Measurements from ENCODE around the gene KLF11. TPM values are rescaled to one million over a fixed set of nuclear protein-coding genes. Genes with fewer than 3 reads are reported as not detected.

Gene KLF11
- total and polyA plus RNA-seq, 2 donors (not counting 3 experiments of a cell fraction or from before 2014, with no cell fraction given) = 10.5 to 11.3 TPM

DNA sequence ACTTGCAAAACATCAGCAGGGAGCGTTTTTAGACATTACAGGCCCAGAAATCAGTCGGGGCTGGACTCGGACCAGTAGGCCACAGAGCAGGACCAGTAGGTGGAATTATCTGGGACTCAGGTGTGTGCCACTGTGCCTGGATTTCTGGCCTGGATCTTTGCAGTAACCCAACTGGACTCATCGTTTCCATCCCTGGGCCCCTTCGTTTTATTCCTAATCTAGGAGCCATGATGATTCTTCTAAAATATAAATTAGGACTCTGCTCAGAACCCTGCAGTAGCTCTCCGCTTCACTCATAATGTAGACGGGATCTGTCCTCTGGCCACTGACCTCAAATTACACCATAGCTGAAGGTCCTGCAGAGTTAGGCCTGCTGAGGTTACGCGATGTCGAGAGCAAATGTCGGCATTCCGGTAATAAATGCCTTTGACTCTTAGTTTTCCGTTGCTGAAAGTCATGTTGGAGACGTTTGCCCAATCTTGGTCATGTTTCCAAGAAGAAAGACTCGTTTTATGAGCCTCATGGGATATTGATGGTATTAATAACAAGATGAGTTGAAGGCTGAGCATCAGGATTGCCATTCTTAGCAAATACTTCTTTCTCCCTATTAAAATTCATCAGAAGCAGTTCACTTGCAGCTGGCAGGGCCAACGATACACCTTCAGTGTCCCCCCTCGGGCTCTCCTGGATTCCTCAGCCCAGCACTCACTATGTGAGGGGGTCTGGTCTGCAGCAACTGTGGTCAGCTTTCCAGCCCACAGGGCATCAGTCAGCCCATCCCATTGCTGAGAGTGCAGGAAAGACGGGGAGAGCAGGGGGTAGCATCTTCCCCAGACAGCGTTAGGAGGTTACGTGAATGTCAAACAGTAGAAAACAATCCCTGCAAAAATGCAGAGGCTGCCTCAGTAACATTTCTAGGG, 39.9 kb upstream of the KLF11 start:
- no peaks in the 10 kb centered on the region for H3K79me2 ChIP-seq (ENCODE audit: control insufficient read depth, insufficient read depth, low read length)
- H3K36me3 ChIP-seq (ENCODE audit: control insufficient read depth in 2 of 2, extremely low read depth in 1 of 2, insufficient read depth in 2 of 2, low read length in 2 of 2) = no peaks in the 10 kb centered on the region
- H3K4me1 ChIP-seq (ENCODE audit: control insufficient read depth, extremely low read depth, insufficient read depth, low read length) = no peaks in the 10 kb centered on the region
- H3K27ac ChIP-seq (ENCODE audit: insufficient read depth, low read depth, low read length) = no peak overlapping the region
- H3K4me3 ChIP-seq (replicated peaks in 1 of 3; ENCODE audit: insufficient read depth in 1 of 3, low read depth in 1 of 3, low read length in 3 of 3) = no peak overlapping the region
- no peaks in the 10 kb centered on the region for H3K27me3 ChIP-seq (ENCODE audit: control insufficient read depth in 2 of 2, insufficient read depth in 2 of 2, low read length in 2 of 2)
- ChIA-PET POLR2A (no interaction called here), CTCF (interaction anchor here (1.0 kb wide), 2 partner anchors 17 to 19 kb away, joined by 3 to 5 read pairs; no protein-coding TSS in a partner anchor)
- BruUV-seq (replicated peaks) = no TSS peak
- no peaks in the 10 kb centered on the region for H4K20me1 ChIP-seq (replicated peaks; ENCODE audit: control insufficient read depth, extremely low read depth, insufficient read depth, low read length)
- no peak overlapping the region for H3K4me2 ChIP-seq (ENCODE audit: insufficient read depth, low read length)
- TF ChIP-seq FOS (IDR thresholded peaks at IDR 0.05; ENCODE audit: borderline replicate concordance, insufficient read depth, low read length) (no peak), GATA2 (IDR thresholded peaks at IDR 0.05; ENCODE audit: insufficient read depth, insufficient read length, low read depth, low read length) (no peak), POLR2AphosphoS5 (IDR thresholded peaks at IDR 0.05; ENCODE audit: insufficient read depth, low read depth, low read length) (no peak), EZH2 (IDR thresholded peaks at IDR 0.05; ENCODE audit: borderline replicate concordance, low read depth, low read length, severe bottlenecking) (no peak), POLR2A (IDR thresholded peaks at IDR 0.05; ENCODE audit: low read depth, low read length) (no peak), MYC (IDR thresholded peaks at IDR 0.05; ENCODE audit: low read depth, low read length) (no peak), CTCF (IDR thresholded peaks at IDR 0.05; ENCODE audit: extremely low read depth in 1 of 2, insufficient read depth in 1 of 2, low read depth in 1 of 2, low read length in 2 of 2) (no peak), JUN (IDR thresholded peaks at IDR 0.05; ENCODE audit: borderline replicate concordance, insufficient read depth, insufficient read length, low read depth) (no peak)
- TF ChIP-seq, protein P1, sequence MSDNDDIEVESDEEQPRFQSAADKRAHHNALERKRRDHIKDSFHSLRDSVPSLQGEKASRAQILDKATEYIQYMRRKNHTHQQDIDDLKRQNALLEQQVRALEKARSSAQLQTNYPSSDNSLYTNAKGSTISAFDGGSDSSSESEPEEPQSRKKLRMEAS (IDR thresholded peaks at IDR 0.05; ENCODE audit: insufficient read depth, insufficient read length) = no peak
- dilution Hi-C loops (cut with MboI; ENCODE audit: extremely low pct_ligation_motif_present, low sequenced_read_pairs) = no loop called here
- H3K9me1 ChIP-seq (replicated peaks; ENCODE audit: control insufficient read depth, extremely low read depth, insufficient read depth, low read length) = no peaks in the 10 kb centered on the region
- H3K9me3 ChIP-seq (replicated peaks; ENCODE audit: control insufficient read depth, insufficient read depth, low read length) = no peaks in the 10 kb centered on the region
- H2AFZ ChIP-seq (ENCODE audit: low read depth, low read length) = no peak overlapping the region
- FAIRE-seq (no peak), DNase-seq (ENCODE audit: low read depth, low spot score) (no peak)
- no peak overlapping the region for H3K9ac ChIP-seq (replicated peaks; ENCODE audit: extremely low read depth, insufficient read depth, low read length)
- intact Hi-C loops (cut with micrococcal nuclease) = no loop called here

All from endothelial cell of umbilical vein (primary cell).